ENCODE data around the gene LRRC39.

Gene LRRC39

DNA sequence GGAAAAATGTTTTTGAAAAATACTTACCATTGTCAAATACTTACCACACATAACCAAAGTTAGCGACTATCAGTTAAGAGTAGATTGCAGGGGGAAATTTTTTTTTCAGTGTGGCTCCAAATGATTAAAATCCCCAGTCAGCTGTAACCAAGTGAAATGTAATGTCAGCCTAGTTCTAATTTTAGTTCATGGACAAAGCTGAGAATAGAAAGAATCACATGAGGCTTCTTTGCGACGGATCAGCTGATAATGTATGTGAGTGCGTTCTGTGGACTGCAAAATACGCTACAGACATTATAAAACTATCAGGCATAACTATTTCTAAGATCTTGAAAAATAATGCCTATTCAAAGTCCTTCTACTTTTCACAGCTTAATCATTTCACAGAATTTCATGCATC lies at the start of gene LRRC39:
LRRC39 (minus strand) TSS at position 166 of the 400 bp plus-strand sequence. CDS start 9,740 bp downstream, outside the sequence.
- in situ Hi-C loops (cut with HindIII; ENCODE audit: low sequenced_read_pairs): no loop called here
- no peak for DNase-seq (ENCODE audit: low read depth)
- no peak within 1 kb of the TSS for H3K4me3 ChIP-seq (ENCODE audit: low read depth, low read length)
- TF ChIP-seq, protein P1, sequence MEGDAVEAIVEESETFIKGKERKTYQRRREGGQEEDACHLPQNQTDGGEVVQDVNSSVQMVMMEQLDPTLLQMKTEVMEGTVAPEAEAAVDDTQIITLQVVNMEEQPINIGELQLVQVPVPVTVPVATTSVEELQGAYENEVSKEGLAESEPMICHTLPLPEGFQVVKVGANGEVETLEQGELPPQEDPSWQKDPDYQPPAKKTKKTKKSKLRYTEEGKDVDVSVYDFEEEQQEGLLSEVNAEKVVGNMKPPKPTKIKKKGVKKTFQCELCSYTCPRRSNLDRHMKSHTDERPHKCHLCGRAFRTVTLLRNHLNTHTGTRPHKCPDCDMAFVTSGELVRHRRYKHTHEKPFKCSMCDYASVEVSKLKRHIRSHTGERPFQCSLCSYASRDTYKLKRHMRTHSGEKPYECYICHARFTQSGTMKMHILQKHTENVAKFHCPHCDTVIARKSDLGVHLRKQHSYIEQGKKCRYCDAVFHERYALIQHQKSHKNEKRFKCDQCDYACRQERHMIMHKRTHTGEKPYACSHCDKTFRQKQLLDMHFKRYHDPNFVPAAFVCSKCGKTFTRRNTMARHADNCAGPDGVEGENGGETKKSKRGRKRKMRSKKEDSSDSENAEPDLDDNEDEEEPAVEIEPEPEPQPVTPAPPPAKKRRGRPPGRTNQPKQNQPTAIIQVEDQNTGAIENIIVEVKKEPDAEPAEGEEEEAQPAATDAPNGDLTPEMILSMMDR (IDR thresholded peaks at IDR 0.05; ENCODE audit: low read depth, low read length, missing control alignments): no peak

DNA sequence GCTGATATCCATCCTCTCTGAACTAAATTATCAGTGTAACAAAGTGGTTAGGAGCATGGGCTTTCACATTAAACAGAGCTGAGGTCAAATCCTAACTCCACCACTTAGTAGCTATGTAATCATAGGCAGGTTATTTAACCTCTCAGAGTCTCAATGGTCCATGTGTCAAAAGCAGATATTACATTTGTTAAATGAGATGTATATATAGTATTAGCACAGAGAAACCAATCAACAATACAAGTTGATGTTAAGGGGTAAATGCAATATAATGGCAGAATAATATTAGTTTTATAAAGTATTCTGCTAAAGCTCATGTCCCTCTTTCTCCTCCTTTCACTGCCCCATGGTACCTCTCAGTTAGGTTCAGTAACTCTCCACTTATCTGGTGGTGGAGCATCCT lies 44.4 kb upstream of the LRRC39 start:
- in situ Hi-C loops (cut with HindIII; ENCODE audit: low sequenced_read_pairs): no loop called here
- H3K4me3 ChIP-seq (ENCODE audit: low read depth, low read length): no peak overlapping the region
- TF ChIP-seq, protein P1 (IDR thresholded peaks at IDR 0.05; ENCODE audit: low read depth, low read length, missing control alignments): no peak
- no peak for DNase-seq (ENCODE audit: low read depth)

DNA sequence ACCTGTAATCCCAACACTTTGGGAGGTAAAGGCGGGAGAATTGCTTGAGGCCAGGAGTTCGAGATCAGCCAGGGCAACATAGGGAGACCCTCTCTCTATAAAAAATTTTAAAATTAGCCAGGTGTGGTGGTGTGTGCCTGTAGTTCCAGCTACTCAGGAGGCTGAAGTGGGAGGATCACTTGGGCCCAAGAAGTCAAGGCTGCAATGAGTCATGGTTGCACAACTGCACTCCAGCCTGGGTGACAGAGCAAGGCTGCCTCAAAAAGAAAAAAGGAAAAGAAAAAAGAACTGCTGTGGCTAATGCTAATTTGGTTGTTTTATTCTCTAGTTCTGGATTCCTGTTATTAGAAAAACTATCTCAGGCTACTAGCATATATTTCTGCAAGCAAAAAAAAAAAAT lies 41.8 kb upstream of the LRRC39 start:
- TF ChIP-seq, protein P1 (IDR thresholded peaks at IDR 0.05; ENCODE audit: low read depth, low read length, missing control alignments): no peak
- H3K4me3 ChIP-seq (ENCODE audit: low read depth, low read length): no peak overlapping the region

DNA sequence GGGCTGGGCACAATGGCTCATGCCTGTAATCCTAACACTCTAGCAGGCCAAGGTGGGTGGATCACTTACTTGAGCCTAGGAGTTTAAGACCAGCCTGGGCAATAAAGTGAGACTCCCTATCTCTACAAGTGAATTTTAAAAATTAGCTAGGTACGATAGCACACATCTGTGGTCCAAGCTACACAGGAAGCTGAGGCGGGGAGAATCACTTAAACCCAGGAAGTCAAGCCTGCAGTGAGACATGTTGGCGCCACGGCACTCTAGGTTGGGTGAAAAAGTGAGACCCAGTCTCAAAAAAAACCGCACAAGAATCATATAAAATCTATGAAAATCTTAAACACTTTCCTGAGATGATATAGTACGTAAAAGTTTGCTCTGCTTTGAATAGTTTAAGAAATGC lies 41.4 kb upstream of the LRRC39 start:
- TF ChIP-seq, protein P1 (IDR thresholded peaks at IDR 0.05; ENCODE audit: low read depth, low read length, missing control alignments): no peak
- in situ Hi-C loops (cut with HindIII; ENCODE audit: low sequenced_read_pairs): no loop called here
- DNase-seq (ENCODE audit: low read depth): no peak
- H3K4me3 ChIP-seq (ENCODE audit: low read depth, low read length): no peak overlapping the region

More for the DNA sequence above, 41.8 kb upstream of the LRRC39 start:
- DNase-seq (ENCODE audit: low read depth): no peak
- in situ Hi-C loops (cut with HindIII; ENCODE audit: low sequenced_read_pairs): no loop called here

DNA sequence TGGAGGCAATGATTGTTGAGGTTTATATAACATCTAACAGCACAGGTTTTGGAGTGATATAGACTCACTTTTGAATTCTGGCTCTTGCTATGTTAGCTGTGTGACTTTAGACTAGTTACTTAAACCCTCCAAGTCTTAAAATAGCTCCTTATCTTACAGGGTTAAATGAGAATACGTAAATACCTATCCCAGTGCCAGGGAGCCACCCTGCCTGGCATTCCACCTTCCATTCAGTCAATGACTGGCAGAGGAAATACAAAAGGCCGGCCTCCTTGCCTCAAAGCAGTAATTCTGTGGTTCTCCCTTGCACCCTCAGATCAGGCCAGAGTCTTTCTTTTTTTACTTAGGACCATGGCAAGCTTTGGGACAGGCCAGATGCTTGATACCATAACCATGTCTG lies 39.8 kb upstream of the LRRC39 start:
- H3K4me3 ChIP-seq (ENCODE audit: low read depth, low read length): no peak overlapping the region
- in situ Hi-C loops (cut with HindIII; ENCODE audit: low sequenced_read_pairs): no loop called here
- TF ChIP-seq, protein P1 (IDR thresholded peaks at IDR 0.05; ENCODE audit: low read depth, low read length, missing control alignments): no peak
- DNase-seq (ENCODE audit: low read depth): no peak

DNA sequence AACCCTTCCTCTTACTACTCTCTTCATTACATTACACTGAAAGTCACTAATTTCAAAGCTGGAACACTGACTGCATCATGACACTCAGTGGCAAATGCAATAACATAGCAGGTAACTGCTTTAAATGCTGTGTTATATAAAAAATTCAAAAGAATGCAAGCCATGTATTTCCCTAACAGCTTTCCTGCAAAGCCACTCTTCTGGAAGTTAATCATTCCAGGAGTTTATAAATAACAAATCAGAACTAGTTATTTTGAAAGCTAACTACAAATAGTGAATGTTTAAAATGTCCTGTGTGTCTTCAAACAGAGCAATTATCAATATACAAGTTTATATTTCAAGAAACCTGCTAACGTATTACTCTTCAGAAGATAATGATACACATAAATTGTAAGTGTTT lies 37.0 kb upstream of the LRRC39 start:
- no peak overlapping the region for H3K4me3 ChIP-seq (ENCODE audit: low read depth, low read length)
- no peak for DNase-seq (ENCODE audit: low read depth)
- in situ Hi-C loops (cut with HindIII; ENCODE audit: low sequenced_read_pairs): no loop called here
- TF ChIP-seq, protein P1 (IDR thresholded peaks at IDR 0.05; ENCODE audit: low read depth, low read length, missing control alignments): no peak

DNA sequence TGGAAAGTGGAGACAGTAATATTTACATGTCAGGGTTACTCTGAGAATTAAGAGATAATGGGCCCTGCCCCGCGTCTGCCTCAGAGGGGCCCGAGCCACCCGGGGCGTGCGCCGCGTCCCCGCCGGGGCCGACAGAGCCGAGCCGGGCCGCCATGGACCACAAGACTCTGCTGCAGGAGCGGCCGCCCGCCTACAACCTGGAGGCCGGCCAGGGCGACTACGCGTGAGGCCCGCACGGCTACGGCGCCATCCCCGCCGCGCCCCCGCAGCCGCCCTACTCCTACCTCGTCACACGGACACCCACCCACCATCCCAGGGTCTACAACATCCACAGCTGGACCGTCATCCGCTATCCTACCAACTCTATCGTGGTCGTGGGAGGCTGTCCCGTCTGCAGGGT lies 35.1 kb upstream of the LRRC39 start:
- H3K4me3 ChIP-seq (ENCODE audit: low read depth, low read length): no peak overlapping the region
- no peak for DNase-seq (ENCODE audit: low read depth)
- TF ChIP-seq, protein P1 (IDR thresholded peaks at IDR 0.05; ENCODE audit: low read depth, low read length, missing control alignments): no peak
- in situ Hi-C loops (cut with HindIII; ENCODE audit: low sequenced_read_pairs): no loop called here

Data from astrocyte of the cerebellum (primary cell).